ENCODE measurements around the gene SIGMAR1.

DNA sequence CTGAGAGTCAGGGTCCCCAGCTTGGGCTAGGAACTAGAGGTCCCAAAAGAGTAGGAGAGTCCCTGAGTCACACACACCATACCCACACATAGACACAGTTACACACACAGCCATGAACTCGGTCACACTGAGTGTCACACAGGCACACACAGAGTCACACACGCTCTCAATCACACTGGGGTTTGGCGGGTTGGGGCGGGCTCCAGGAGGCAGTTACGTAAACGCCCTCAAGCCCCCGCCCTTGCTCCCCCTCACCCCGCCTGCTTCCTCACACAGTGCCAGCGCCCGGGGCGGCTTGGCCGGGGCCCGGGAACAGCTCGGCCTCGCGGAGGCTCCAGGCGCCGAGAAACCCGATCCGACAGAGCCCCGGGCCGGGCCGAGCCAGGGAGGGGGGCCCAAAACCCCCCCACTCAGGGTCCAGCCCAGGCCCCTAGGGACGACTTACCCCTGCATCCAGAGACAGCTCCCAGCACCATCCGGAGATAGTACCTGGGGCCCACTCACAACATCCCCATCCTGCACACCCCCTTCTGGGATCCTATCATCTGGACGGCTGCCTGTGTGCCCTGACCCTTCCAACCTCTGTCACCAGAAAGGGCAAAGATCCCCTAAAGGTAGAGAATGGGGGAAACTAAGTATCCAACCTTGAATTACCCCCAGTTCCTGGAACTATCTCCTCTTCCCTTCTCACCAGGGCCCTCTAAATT, 44.5 kb downstream of the SIGMAR1 start:
- TF ChIP-seq, protein P1, sequence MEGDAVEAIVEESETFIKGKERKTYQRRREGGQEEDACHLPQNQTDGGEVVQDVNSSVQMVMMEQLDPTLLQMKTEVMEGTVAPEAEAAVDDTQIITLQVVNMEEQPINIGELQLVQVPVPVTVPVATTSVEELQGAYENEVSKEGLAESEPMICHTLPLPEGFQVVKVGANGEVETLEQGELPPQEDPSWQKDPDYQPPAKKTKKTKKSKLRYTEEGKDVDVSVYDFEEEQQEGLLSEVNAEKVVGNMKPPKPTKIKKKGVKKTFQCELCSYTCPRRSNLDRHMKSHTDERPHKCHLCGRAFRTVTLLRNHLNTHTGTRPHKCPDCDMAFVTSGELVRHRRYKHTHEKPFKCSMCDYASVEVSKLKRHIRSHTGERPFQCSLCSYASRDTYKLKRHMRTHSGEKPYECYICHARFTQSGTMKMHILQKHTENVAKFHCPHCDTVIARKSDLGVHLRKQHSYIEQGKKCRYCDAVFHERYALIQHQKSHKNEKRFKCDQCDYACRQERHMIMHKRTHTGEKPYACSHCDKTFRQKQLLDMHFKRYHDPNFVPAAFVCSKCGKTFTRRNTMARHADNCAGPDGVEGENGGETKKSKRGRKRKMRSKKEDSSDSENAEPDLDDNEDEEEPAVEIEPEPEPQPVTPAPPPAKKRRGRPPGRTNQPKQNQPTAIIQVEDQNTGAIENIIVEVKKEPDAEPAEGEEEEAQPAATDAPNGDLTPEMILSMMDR (IDR thresholded peaks at IDR 0.05) = no peak
- TF ChIP-seq POLR2A (IDR thresholded peaks at IDR 0.05) = no peak

Data from suprapubic skin (tissue), 3 donors.